CD4-positive, alpha-beta memory T cell (primary cell): Measurements from ENCODE around the gene COL28A1. TPM values are rescaled to one million over a fixed set of nuclear protein-coding genes. Genes with fewer than 3 reads are reported as not detected.
"Not testable (repeated sequence)": the region's sequence is repeated elsewhere in the genome, so short reads cannot be mapped to it uniquely, and the experiment has no call there.

ENCODE experiments used
- CTCF ChIA-PET: fragments of 350-600 bp; sonication (Branson Sonifier 250); formaldehyde crosslinking; loops from one replicate; lab custom pipeline; 2021; ENCODE audit warnings: inconsistent platforms; ENCODE audit not compliant: partially characterized antibody; lab: Charles Lee
- POLR2A ChIA-PET: fragments of 350-600 bp; sonication (Branson Sonifier 250); formaldehyde crosslinking; loops from one replicate; lab custom pipeline; 2021; ENCODE audit not compliant: partially characterized antibody; lab: Charles Lee
- DNase-seq, 5 donors: peaks; one replicate each; pipeline versions ENCODE4 v3.0.0 to v3.0.0-alpha.2; 2020 to 2022; ENCODE audit warnings: mixed read lengths in 1 of 5
- H3K27ac ChIP-seq: one replicate; pipeline ENCODE4 v1.7.0; 2013; ENCODE audit warnings: low read depth, low read length
- H3K27me3 ChIP-seq: 2 replicates; pipeline ENCODE4 v1.7.0; 2013; ENCODE audit warnings: mild to moderate bottlenecking, low read length, moderate library complexity; ENCODE audit not compliant: insufficient read depth
- H3K36me3 ChIP-seq: 2 replicates; pipeline ENCODE4 v1.7.0; 2013; ENCODE audit warnings: mild to moderate bottlenecking, low read length, moderate library complexity; ENCODE audit not compliant: insufficient read depth
- H3K4me1 ChIP-seq: 2 replicates; pipeline ENCODE4 v1.7.0; 2013; ENCODE audit warnings: mild to moderate bottlenecking, low read length, moderate library complexity; ENCODE audit not compliant: insufficient read depth
- H3K4me3 ChIP-seq, 2 donors: one replicate each; pipeline ENCODE4 v1.7.0; 2013; ENCODE audit warnings: low read length in 2 of 2, mild to moderate bottlenecking in 1 of 2
- H3K9me3 ChIP-seq, 2 donors: one replicate each; pipeline ENCODE4 v1.7.0; 2013; ENCODE audit warnings: low read length in 2 of 2, control low read depth in 1 of 2; ENCODE audit not compliant: control insufficient read depth in 1 of 2
- H3K27ac Mint-ChIP-seq, 7 donors: one replicate each; pipeline ENCODE4 v1.8.0; 2020 to 2021; ENCODE audit warnings: mixed read lengths in 7 of 7, mild to moderate bottlenecking in 6 of 7, inconsistent platforms in 3 of 7, moderate library complexity in 3 of 7
- H3K27me3 Mint-ChIP-seq, 2 donors: one replicate each; pipeline ENCODE4 v1.8.0; 2020 to 2021; ENCODE audit warnings: mixed read lengths in 2 of 2
- H3K36me3 Mint-ChIP-seq, 2 donors: one replicate each; pipeline ENCODE4 v1.8.0; 2020 to 2021; ENCODE audit warnings: mixed read lengths in 2 of 2, inconsistent platforms in 1 of 2, mild to moderate bottlenecking in 1 of 2
- H3K4me1 Mint-ChIP-seq, 4 donors: one replicate each; pipeline ENCODE4 v1.8.0; 2020 to 2021; ENCODE audit warnings: mixed read lengths in 4 of 4, mild to moderate bottlenecking in 1 of 4
- H3K4me3 Mint-ChIP-seq, 8 donors: one replicate each; pipeline ENCODE4 v1.8.0; 2020 to 2021; ENCODE audit warnings: mixed read lengths in 8 of 8, mild to moderate bottlenecking in 7 of 8, moderate library complexity in 6 of 8, inconsistent platforms in 3 of 8
- H3K9me3 Mint-ChIP-seq, 8 donors: one replicate each; pipeline ENCODE4 v1.8.0; 2020 to 2021; ENCODE audit warnings: mixed read lengths in 8 of 8, mild to moderate bottlenecking in 5 of 8, inconsistent platforms in 3 of 8, moderate library complexity in 1 of 8
- intact Hi-C: fragments of 100-400 bp; cut with micrococcal nuclease; formaldehyde crosslinking; loops from one replicate; pipeline ENCODE4 v1.15.1; 2023
- polyA plus RNA-seq, 2 donors: library from polyadenylated mRNA; unstranded; fragments of 300-500 nt; fragmentation: Illumina TruSeq; gene quantifications; one replicate each; pipeline ENCODE4 v1.2.3, GENCODE V29; 2021
- total RNA-seq, 2 experiments: library from RNA; stranded (reverse); gene quantifications; one replicate each; pipeline ENCODE4 v1.2.3, GENCODE V29; 2021

The COL28A1 gene
- total and polyA plus RNA-seq, 4 experiments from 2014 or later: 0.15 to 0.19 TPM; not detected in 2

DNA sequence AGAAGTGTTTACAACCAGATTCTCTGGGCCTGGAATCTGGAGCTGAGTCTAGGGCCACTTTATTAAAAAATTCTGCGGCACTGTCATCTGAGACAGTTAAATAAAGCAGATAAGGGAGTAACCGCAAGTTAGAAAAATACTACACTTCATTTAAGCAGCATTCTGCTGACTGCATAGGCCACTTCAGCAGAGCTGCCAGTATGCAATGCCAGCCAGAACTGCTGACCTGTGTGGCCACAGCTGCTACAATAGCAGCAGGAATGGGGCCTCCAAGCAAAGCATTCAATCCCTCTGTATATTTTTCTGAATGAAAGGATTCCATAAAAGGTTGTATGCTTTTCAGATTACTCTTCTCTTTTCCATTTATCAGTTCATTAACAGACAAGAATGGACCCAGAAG, 136.0 kb downstream of the COL28A1 start:
- no peak overlapping the region for H3K27ac ChIP-seq
- POLR2A ChIA-PET: no interaction called here
- H3K9me3 Mint-ChIP-seq: no peaks in the 10 kb centered on the region
- no peaks in the 10 kb centered on the region for H3K27me3 ChIP-seq
- no peak overlapping the region for H3K4me3 Mint-ChIP-seq
- no peaks in the 10 kb centered on the region for H3K36me3 ChIP-seq
- H3K4me1 ChIP-seq: no peaks in the 10 kb centered on the region
- H3K4me3 ChIP-seq: no peak overlapping the region
- H3K9me3 ChIP-seq: no peaks in the 10 kb centered on the region
- H3K4me1 Mint-ChIP-seq: no peaks in the 10 kb centered on the region
- H3K27me3 Mint-ChIP-seq: peaks cover 4 to 6% of the 10 kb centered on the region in 2 donors
- CTCF ChIA-PET: no interaction called here
- intact Hi-C loops: no loop called here
- H3K27ac Mint-ChIP-seq: no peak overlapping the region
- no peak for DNase-seq
- no peaks in the 10 kb centered on the region for H3K36me3 Mint-ChIP-seq

GRCh38 chr7:7395785-7396184, 139.9 kb downstream of the COL28A1 start:
- H3K36me3 Mint-ChIP-seq: peaks cover 5 to 8% of the 10 kb centered on the region in 2 donors
- no peaks in the 10 kb centered on the region for H3K4me1 Mint-ChIP-seq
- H3K9me3 ChIP-seq: no peaks in the 10 kb centered on the region
- peaks cover 5 to 22% (median 18%) of the 10 kb centered on the region in 8 donors for H3K9me3 Mint-ChIP-seq
- H3K27me3 ChIP-seq: no peaks in the 10 kb centered on the region
- H3K27ac ChIP-seq: no peak overlapping the region
- intact Hi-C loops: no loop called here
- DNase-seq: no peak
- no peak overlapping the region for H3K4me3 ChIP-seq
- H3K4me3 Mint-ChIP-seq: no peak overlapping the region
- no peak overlapping the region for H3K27ac Mint-ChIP-seq
- no peaks in the 10 kb centered on the region for H3K36me3 ChIP-seq
- CTCF ChIA-PET: no interaction called here
- POLR2A ChIA-PET: no interaction called here
- peaks cover 9 to 10% of the 10 kb centered on the region in 2 donors for H3K27me3 Mint-ChIP-seq
- no peaks in the 10 kb centered on the region for H3K4me1 ChIP-seq

DNA sequence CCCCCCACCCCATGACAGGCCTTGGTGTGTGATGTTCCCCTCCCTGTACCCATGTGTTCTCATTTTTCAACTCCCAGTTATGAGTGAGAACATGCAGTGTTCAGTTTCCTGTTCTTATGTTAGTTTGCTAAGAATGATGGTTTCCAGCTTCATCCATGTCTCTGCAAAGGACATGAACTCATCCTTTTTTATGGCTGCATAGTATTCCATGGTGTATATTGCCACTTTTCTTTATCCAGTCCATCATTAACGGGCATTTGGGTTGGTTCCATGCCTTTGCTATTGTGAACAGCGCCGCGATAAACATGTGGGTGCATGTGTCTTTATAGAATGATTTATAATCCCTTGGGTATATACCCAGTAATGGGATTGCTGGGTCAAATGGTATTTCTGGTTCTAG, 147.5 kb downstream of the COL28A1 start:
- H3K27ac Mint-ChIP-seq, POLR2A ChIA-PET, H3K4me1 Mint-ChIP-seq, H3K9me3 ChIP-seq, H3K36me3 Mint-ChIP-seq, H3K27ac ChIP-seq, H3K4me3 Mint-ChIP-seq, H3K4me1 ChIP-seq, H3K4me3 ChIP-seq, H3K27me3 Mint-ChIP-seq, DNase-seq, H3K27me3 ChIP-seq, H3K36me3 ChIP-seq, intact Hi-C loops, CTCF ChIA-PET: not testable (repeated sequence)
- H3K9me3 Mint-ChIP-seq: peaks cover 6 to 31% (median 22%) of the 10 kb centered on the region in 8 donors

- Histone ChIP-seq H3K27ac (no peak overlapping the region), H3K27me3 (no peaks in the 10 kb centered on the region), H3K4me3 (no peak overlapping the region), H3K4me1 (no peaks in the 10 kb centered on the region), H3K36me3 (no peaks in the 10 kb centered on the region), H3K9me3 (no peaks in the 10 kb centered on the region)
- ChIA-PET POLR2A (no interaction called here), CTCF (no interaction called here)
- H3K27me3 Mint-ChIP-seq: peaks cover 0 to under 1% of the 10 kb centered on the region in 2 donors
- no peak overlapping the region for H3K27ac Mint-ChIP-seq
- no peak for DNase-seq
- intact Hi-C loops: no loop called here
- H3K9me3 Mint-ChIP-seq: peaks cover 0 to 7% (median 3%) of the 10 kb centered on the region in 8 donors
- H3K36me3 Mint-ChIP-seq: no peaks in the 10 kb centered on the region
- no peaks in the 10 kb centered on the region for H3K4me1 Mint-ChIP-seq
- H3K4me3 Mint-ChIP-seq: no peak overlapping the region
Measured at GRCh38 chr7:7385421-7385820, 150.3 kb downstream of the COL28A1 start.

- no peaks in the 10 kb centered on the region for H3K4me1 ChIP-seq
- H3K9me3 Mint-ChIP-seq: peaks cover 0 to 4% (median 1%) of the 10 kb centered on the region in 8 donors
- ChIA-PET POLR2A (no interaction called here), CTCF (no interaction called here)
- H3K27me3 Mint-ChIP-seq: peaks cover 0 to 2% of the 10 kb centered on the region in 2 donors
- no peaks in the 10 kb centered on the region for H3K27me3 ChIP-seq
- H3K9me3 ChIP-seq: no peaks in the 10 kb centered on the region
- H3K27ac Mint-ChIP-seq: no peak overlapping the region
- H3K27ac ChIP-seq: no peak overlapping the region
- no peak for DNase-seq
- H3K4me3 ChIP-seq: no peak overlapping the region
- intact Hi-C loops: no loop called here
- H3K36me3 ChIP-seq: no peaks in the 10 kb centered on the region
- H3K4me3 Mint-ChIP-seq: no peak overlapping the region
- no peaks in the 10 kb centered on the region for H3K4me1 Mint-ChIP-seq
- no peaks in the 10 kb centered on the region for H3K36me3 Mint-ChIP-seq
Measured at GRCh38 chr7:7384228-7384627, 151.4 kb downstream of the COL28A1 start.

- POLR2A ChIA-PET: no interaction called here
- no peaks in the 10 kb centered on the region for H3K9me3 ChIP-seq
- no peaks in the 10 kb centered on the region for H3K36me3 ChIP-seq
- Mint-ChIP-seq H3K4me3 (no peak overlapping the region), H3K27me3 (peaks cover 0 to 7% of the 10 kb centered on the region in 2 donors), H3K4me1 (no peaks in the 10 kb centered on the region), H3K9me3 (peaks cover 0 to 3% (median 0%) of the 10 kb centered on the region in 8 donors), H3K27ac (no peak overlapping the region), H3K36me3 (no peaks in the 10 kb centered on the region)
- no peaks in the 10 kb centered on the region for H3K4me1 ChIP-seq
- CTCF ChIA-PET: no interaction called here
- DNase-seq: no peak
- H3K4me3 ChIP-seq: no peak overlapping the region
- intact Hi-C loops: no loop called here
- H3K27me3 ChIP-seq: no peaks in the 10 kb centered on the region
- H3K27ac ChIP-seq: no peak overlapping the region
Measured at GRCh38 chr7:7375538-7375937, 160.1 kb downstream of the COL28A1 start.

- no peaks in the 10 kb centered on the region for H3K4me1 ChIP-seq
- intact Hi-C loops: no loop called here
- Mint-ChIP-seq H3K4me3 (no peak overlapping the region), H3K9me3 (peaks cover 0 to 4% (median 0%) of the 10 kb centered on the region in 8 donors), H3K27me3 (peaks cover 0 to 1% of the 10 kb centered on the region in 2 donors), H3K4me1 (no peaks in the 10 kb centered on the region), H3K27ac (no peak overlapping the region), H3K36me3 (no peaks in the 10 kb centered on the region)
- no peaks in the 10 kb centered on the region for H3K36me3 ChIP-seq
- CTCF ChIA-PET: interaction anchor here (1.3 kb wide), 1 partner anchor 11 kb away, joined by 3 read pairs; no protein-coding TSS in a partner anchor
- H3K27me3 ChIP-seq: no peaks in the 10 kb centered on the region
- H3K9me3 ChIP-seq: no peaks in the 10 kb centered on the region
- POLR2A ChIA-PET: no interaction called here
- no peak overlapping the region for H3K27ac ChIP-seq
- DNase-seq: no peak
- no peak overlapping the region for H3K4me3 ChIP-seq
Measured at GRCh38 chr7:7370076-7370475, 165.6 kb downstream of the COL28A1 start.

GRCh38 chr7:7369134-7369533, 166.5 kb downstream of the COL28A1 start:
- Mint-ChIP-seq H3K27me3 (peaks cover 0 to 1% of the 10 kb centered on the region in 2 donors), H3K27ac (no peak overlapping the region), H3K4me1 (no peaks in the 10 kb centered on the region), H3K36me3 (no peaks in the 10 kb centered on the region), H3K9me3 (peaks cover 0 to 4% (median 0%) of the 10 kb centered on the region in 8 donors), H3K4me3 (no peak overlapping the region)
- no peaks in the 10 kb centered on the region for H3K4me1 ChIP-seq
- CTCF ChIA-PET: no interaction called here
- no peak for DNase-seq
- H3K4me3 ChIP-seq: no peak overlapping the region
- POLR2A ChIA-PET: no interaction called here
- intact Hi-C loops: no loop called here
- no peaks in the 10 kb centered on the region for H3K36me3 ChIP-seq
- no peaks in the 10 kb centered on the region for H3K9me3 ChIP-seq
- H3K27ac ChIP-seq: no peak overlapping the region
- H3K27me3 ChIP-seq: no peaks in the 10 kb centered on the region
